ENCODE results near the gene C1orf21. TPM values are rescaled to one million over a fixed set of nuclear protein-coding genes. Genes with fewer than 3 reads are reported as not detected.

Gene C1orf21
- total and polyA plus RNA-seq, 2 of the 4 experiments (the other 2 are of a cell fraction): 6.4 to 9.9 TPM

DNA sequence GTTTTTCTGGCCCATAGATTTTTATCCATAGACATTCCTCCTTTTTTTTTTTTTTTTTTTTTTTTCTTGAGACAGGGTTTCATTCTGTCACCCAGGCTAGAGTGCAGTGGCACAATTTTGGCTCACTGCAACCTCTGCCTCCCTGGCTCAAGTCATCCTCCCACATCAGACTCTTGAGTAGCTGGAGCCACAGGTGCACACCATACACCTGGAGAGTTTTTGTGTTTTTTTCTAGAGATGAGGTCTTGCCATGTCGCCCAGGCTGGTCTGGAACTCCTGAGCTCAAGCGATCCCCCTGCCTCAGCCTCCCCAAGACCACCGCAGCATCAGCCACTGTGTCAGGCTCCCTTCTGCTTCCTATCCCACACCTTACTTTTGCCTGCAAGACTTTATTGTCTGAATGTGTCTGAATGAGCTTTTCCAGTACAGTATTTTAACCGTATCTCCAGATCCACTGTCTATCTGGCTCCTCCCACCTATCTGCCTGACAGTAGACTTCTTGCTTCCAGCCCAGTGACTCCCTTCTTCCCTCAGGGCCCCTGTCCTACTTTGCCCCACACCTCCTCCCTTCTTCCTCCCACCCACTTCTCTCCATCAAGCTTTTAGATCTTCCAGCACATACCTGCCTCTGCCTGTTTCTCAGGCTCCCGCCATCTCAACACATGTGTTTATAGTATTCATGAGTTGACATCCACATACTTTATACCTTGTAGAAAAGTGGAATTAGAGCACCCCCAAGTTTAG is 6.1 kb downstream of the C1orf21 start (continued):
- no peak for TF ChIP-seq RAD21 (IDR thresholded peaks at IDR 0.05; ENCODE audit: low read length)

DNA sequence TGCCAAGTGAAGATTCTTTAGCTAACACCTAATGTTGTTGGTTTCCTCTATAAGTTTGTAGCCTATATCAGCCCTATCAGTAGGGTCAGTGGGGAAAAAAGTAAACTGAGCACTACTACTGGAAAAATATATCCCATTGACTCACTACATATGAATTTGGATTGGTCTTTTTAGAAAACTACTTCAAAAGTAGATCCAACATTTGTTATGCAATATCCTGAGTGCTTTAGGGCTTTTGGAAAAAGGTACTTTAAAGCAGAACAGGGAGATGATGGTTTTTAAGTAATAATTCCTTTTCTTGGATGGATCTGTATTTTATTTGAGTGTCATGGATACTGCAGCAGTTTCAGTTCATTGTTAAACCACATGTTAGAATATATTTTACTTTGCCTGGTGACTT is 7.1 kb downstream of the C1orf21 start:
- TF ChIP-seq CHD1 (IDR thresholded peaks at IDR 0.05; ENCODE audit: low read depth, low read length) (no peak), CEBPB (IDR thresholded peaks at IDR 0.05; ENCODE audit: low read depth, low read length) (0 out of 2 replicates have a peak, but pooled peaks have one; percentile 47)
- Histone ChIP-seq H3K27ac (ENCODE audit: insufficient read depth, low read length) (no peak overlapping the region), H3K4me1 (ENCODE audit: control insufficient read depth, insufficient read depth, low read length) (peaks cover 2% of the 10 kb centered on the region; the same call in 1 of the 2 replicates), H3K18ac (ENCODE audit: low read depth, low read length) (no peak overlapping the region), H2BK20ac (ENCODE audit: low read depth, low read length) (no peak overlapping the region), H2AK5ac (ENCODE audit: low read depth, low read length) (no peak overlapping the region), H3K4me2 (ENCODE audit: low read depth, low read length) (no peak overlapping the region), H2BK15ac (ENCODE audit: low read depth, low read length) (no peak overlapping the region), H3K27me3 (ENCODE audit: control insufficient read depth, insufficient read depth, low read length) (no peaks in the 10 kb centered on the region), H3K36me3 (ENCODE audit: control insufficient read depth, insufficient read depth, low read length) (no peaks in the 10 kb centered on the region), H3K23ac (ENCODE audit: low read depth, low read length) (no peak overlapping the region), H3K4ac (ENCODE audit: low read depth, low read length) (no peak overlapping the region), H3K14ac (replicated peaks; ENCODE audit: low read depth, low read length) (no peak overlapping the region), H3K79me1 (ENCODE audit: low read depth in 1 of 2, low read length in 2 of 2) (peaks cover 18 to 33% of the 10 kb centered on the region in 2 experiments), H2AFZ (replicated peaks; ENCODE audit: low read length, poor library complexity) (no peak overlapping the region), H4K20me1 (ENCODE audit: insufficient read depth, low read length) (peaks cover 3% of the 10 kb centered on the region; the same call in 1 of the 2 replicates), H3K9me3 (ENCODE audit: control insufficient read depth, insufficient read depth, low read length) (no peaks in the 10 kb centered on the region), H3K9me1 (ENCODE audit: insufficient read depth, low read length) (no peaks in the 10 kb centered on the region; the same call in 1 of the 2 replicates), H2BK120ac (ENCODE audit: low read depth, low read length) (no peak overlapping the region), H3K56ac (ENCODE audit: extremely low read depth, insufficient read depth, low read length) (no peak overlapping the region), H4K5ac (ENCODE audit: low read depth, low read length) (no peak overlapping the region), H3K9ac (ENCODE audit: low read depth, low read length) (no peak overlapping the region), H4K8ac (ENCODE audit: low read depth in 2 of 2, low read length in 2 of 2) (no peak overlapping the region), H2AK9ac (replicated peaks; ENCODE audit: low read depth, low read length, poor library complexity) (no peak overlapping the region), H4K91ac (ENCODE audit: insufficient read depth, low read depth, low read length) (no peak overlapping the region), H2BK5ac (ENCODE audit: low read depth, low read length, poor library complexity, severe bottlenecking) (no peak overlapping the region), H3K4me3 (ENCODE audit: insufficient read depth, low read depth, low read length) (no peak overlapping the region)
- in situ Hi-C loops (cut with MboI; ENCODE audit: low sequenced_read_pairs) (no loop called here), intact Hi-C loops (cut with micrococcal nuclease) (no loop called here), dilution Hi-C loops (cut with HindIII; ENCODE audit: low sequenced_read_pairs, unreplicated experiment) (no loop called here)
- DNase-seq (peak; percentile 35), ATAC-seq (ENCODE audit: low read depth) (no peak)
- CTCF ChIA-PET: no interaction called here
- POLR2A ChIA-PET (ENCODE audit: unreplicated experiment): no interaction called here
- no TSS peak for BruUV-seq (replicated peaks)
